Mucosa of descending colon (tissue), 3 donors: ENCODE measurements around the gene ARIH1. TPM values are rescaled to one million over a fixed set of nuclear protein-coding genes. Genes with fewer than 3 reads are reported as not detected.

Experiments used
- ATAC-seq: fragments of 200-7000 bp; cut with Tn5 transposase; one replicate; pipeline ENCODE4 v1.9.1; 2020; ENCODE audit warnings: mild to moderate bottlenecking, moderate library complexity
- DNase-seq, 3 donors: peaks; one replicate each; pipeline ENCODE4 v3.0.0-alpha.2; 2020
- H3K36me3 ChIP-seq: fragments of 200-600 bp; one replicate; pipeline ENCODE4 v1.8.0; 2021; ENCODE audit warnings: low read depth, mild to moderate bottlenecking
- H3K4me1 ChIP-seq: fragments of 200-600 bp; one replicate; pipeline ENCODE4 v1.8.0; 2021; ENCODE audit warnings: low read depth, mild to moderate bottlenecking
- H3K4me3 ChIP-seq: fragments of 200-600 bp; one replicate; pipeline ENCODE4 v1.8.0; 2021; ENCODE audit warnings: mild to moderate bottlenecking
- H3K9me3 ChIP-seq: fragments of 200-600 bp; one replicate; pipeline ENCODE4 v1.8.0; 2021; ENCODE audit warnings: mild to moderate bottlenecking
- intact Hi-C, 2 donors: fragments of 100-400 bp; cut with DNase I in 1 of 2; cut with micrococcal nuclease in 1 of 2; formaldehyde crosslinking; loops; one replicate each; pipeline versions ENCODE4 v1.11.0 to v1.11.1; 2022; cut with DNase I, micrococcal nuclease
- total RNA-seq, 3 donors: library from RNA; stranded (reverse); fragmentation: NEBNext Ultra II Directional in 2 of 3; extraction: Animal tissue kit (Norgen Biotek cat#: 25700) in 2 of 3; gene quantifications; one replicate each; pipeline versions ENCODE4 v1.2.1 to v1.2.4, GENCODE V29; 2021 to 2023
- TF ChIP-seq, protein P1 (sequence below): fragments of 200-600 bp; IDR thresholded peaks from one replicate; pipeline ENCODE4 v1.8.0; 2022; ENCODE audit warnings: antibody characterized with exemption, mild to moderate bottlenecking
- donor health status: DM: no; HTN: no; CAD: no; lungs with moderate emphysema.
- donor health status: DM: no; HTN: no; CAD: no.
- donor health status: DM: no; HTN: yes; CAD: no.

ARIH1 gene
- total RNA-seq, 3 donors from 2014 or later = 109 to 205 (median 118) TPM

DNA sequence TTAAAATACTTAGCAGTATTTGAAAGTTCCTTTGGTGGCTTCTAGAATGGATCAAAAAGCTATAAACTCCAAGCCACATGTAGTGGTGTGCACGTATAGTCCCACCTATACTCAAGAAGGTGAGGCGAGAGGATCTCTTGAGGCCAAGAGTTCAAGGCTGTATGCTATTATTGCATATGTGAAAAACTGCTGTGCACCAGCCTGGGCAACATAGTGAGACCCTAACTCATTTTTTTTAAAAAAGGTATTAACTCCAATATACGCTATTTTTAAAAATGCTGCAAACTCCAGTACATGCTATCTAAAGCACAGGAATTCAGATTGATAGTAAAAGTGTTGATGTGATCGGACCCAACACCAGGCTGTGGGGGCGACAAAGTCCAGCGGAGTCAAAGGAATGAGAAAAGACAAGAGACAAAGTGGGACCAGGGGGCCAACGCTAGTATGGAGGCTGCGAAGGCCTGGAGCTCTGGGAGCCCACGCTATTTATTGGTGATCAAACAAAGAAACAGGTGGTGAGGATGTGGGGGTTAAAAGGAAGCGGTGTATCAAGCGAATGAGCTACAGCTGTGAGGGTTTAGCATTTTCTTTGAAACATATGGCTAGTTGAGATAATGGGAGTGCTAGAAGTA, 66.6 kb downstream of the ARIH1 start:
- H3K36me3 ChIP-seq = no peaks in the 10 kb centered on the region
- peaks cover 9% of the 10 kb centered on the region for H3K9me3 ChIP-seq
- TF ChIP-seq, protein P1, sequence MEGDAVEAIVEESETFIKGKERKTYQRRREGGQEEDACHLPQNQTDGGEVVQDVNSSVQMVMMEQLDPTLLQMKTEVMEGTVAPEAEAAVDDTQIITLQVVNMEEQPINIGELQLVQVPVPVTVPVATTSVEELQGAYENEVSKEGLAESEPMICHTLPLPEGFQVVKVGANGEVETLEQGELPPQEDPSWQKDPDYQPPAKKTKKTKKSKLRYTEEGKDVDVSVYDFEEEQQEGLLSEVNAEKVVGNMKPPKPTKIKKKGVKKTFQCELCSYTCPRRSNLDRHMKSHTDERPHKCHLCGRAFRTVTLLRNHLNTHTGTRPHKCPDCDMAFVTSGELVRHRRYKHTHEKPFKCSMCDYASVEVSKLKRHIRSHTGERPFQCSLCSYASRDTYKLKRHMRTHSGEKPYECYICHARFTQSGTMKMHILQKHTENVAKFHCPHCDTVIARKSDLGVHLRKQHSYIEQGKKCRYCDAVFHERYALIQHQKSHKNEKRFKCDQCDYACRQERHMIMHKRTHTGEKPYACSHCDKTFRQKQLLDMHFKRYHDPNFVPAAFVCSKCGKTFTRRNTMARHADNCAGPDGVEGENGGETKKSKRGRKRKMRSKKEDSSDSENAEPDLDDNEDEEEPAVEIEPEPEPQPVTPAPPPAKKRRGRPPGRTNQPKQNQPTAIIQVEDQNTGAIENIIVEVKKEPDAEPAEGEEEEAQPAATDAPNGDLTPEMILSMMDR = no peak
- H3K4me1 ChIP-seq = no peaks in the 10 kb centered on the region
- DNase-seq (no peak), ATAC-seq (no peak)
- intact Hi-C loops = no loop called here
- no peak overlapping the region for H3K4me3 ChIP-seq

DNA sequence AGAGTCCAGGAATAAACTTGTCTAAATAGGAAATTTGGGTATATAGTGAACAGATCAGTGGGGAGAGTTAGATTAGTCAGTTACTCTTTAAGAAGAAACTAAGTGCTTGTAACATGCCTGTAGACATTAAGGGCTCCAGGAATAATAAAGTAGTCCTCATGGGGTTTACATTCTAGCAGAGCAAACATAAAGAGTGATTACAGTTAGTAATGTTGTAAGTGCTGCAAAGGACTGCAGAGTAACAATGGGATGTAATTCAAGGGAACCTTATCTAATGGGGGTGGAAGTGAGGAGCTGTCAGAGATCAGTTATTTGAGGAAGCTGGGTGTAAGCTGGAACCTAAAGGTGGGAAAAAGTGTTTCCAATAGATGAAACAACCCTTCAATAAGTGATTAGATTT, 67.5 kb downstream of the ARIH1 start:
- ATAC-seq (no peak), DNase-seq (no peak)
- intact Hi-C loops = no loop called here
- H3K36me3 ChIP-seq = no peaks in the 10 kb centered on the region
- TF ChIP-seq, protein P1 = no peak
- H3K4me3 ChIP-seq = no peak overlapping the region
- H3K4me1 ChIP-seq = no peaks in the 10 kb centered on the region
- peaks cover 9% of the 10 kb centered on the region for H3K9me3 ChIP-seq

DNA sequence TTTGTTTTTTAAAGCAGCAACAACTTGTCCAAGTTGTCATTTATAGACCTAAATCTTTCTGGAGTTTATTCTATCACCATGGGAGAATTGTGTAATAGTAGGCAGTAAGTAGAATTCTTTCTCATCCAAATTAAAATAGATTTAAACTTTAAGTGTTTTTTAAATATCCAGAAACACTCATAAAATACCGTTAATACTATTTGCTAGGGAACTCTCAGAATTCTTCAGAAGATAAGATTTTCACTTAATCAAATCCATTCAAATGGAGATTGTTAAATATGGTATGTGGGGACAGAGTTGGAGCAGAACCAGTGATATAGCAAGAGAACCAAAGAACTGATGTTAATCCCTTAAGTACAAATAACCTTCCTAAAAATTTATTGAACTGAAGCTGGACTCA, 71.0 kb downstream of the ARIH1 start:
- TF ChIP-seq, protein P1 = no peak
- Histone ChIP-seq H3K36me3 (no peaks in the 10 kb centered on the region), H3K4me1 (no peaks in the 10 kb centered on the region), H3K9me3 (peaks cover 9% of the 10 kb centered on the region), H3K4me3 (no peak overlapping the region)
- intact Hi-C loops = no loop called here
- DNase-seq (no peak), ATAC-seq (no peak)

DNA sequence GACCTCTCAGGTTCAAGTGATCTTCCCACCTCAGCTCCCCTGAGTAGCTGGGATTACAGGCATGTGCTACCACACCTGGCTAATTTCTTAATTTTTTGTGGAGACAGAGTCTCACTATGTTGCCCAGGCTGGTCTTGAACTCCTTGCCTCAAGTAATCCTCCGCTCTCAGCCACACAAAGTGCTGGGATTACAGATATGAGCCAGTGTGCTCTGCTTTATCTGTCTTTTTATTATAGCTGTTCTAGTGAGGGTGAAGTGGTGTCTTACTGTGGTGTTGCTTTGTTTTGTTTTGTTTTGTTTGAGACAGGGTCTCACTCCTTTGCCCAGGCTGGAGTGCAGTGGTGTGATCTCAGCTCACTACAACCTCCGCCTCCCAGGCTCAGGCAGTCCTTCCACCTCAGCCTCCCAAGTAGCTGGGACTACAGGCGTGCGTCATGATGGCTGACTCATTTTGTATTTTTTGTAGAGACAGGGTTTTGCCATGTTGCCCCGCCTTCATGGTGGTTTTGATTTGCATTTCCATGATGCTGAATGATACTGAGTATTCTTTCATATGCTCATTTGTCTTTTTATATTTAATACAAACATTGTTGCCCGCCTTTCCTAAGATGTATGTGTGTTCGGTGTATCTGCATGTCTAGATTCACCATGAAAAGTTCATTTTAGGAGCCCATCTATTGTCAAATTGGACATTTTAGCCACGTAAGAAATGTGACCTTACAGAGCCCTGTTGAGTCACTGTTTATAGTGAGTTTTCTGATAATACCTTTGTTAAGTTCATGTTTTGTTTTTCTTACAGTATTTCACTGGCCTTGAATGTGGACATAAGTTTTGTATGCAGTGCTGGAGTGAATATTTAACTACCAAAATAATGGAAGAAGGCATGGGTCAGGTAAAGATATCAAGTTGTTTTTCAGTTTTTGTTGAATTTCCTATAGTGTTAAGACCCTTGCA, 80.6 kb downstream of the ARIH1 start:
- no peaks in the 10 kb centered on the region for H3K36me3 ChIP-seq
- H3K9me3 ChIP-seq = no peaks in the 10 kb centered on the region
- DNase-seq (no peak), ATAC-seq (no peak)
- H3K4me3 ChIP-seq = no peak overlapping the region
- TF ChIP-seq, protein P1 = no peak
- intact Hi-C loops = no loop called here
- H3K4me1 ChIP-seq = no peaks in the 10 kb centered on the region

DNA sequence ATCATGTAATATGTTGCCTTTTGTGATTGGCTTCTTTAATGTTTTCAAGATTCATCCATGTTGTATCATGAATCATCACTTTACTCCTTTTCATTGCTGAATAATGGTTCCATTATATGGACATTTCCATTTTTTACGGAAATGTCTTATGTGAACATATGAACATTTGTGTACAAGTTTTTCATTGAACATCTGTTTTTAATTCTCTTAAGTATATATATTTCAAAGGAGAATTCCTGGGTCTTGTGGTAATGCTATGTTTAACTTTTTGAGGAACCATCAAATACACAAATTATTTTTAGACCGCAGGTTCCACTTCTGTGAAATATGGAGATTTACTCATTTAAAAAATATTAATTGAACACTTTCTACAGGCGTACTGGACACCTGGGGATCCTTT, 85.7 kb downstream of the ARIH1 start:
- intact Hi-C loops = no loop called here
- no peaks in the 10 kb centered on the region for H3K36me3 ChIP-seq

More for the DNA sequence above, 85.7 kb downstream of the ARIH1 start:
- TF ChIP-seq, protein P1 = no peak
- no peaks in the 10 kb centered on the region for H3K9me3 ChIP-seq
- ATAC-seq (no peak), DNase-seq (no peak)
- H3K4me1 ChIP-seq = no peaks in the 10 kb centered on the region
- H3K4me3 ChIP-seq = no peak overlapping the region
